Fibroblast of lung (primary cell): Measurements from ENCODE around the gene FOS.

Source experiments
- EZH2 ChIP-seq: IDR thresholded peaks from 2 replicates; pipeline ENCODE4 v1.5.1; 2012; ENCODE audit warnings: low read length, control low read depth, mild to moderate bottlenecking; ENCODE audit errors: missing control alignments
- TF ChIP-seq, protein P1 (sequence below), 2 donors: IDR thresholded peaks in 1 of 2; conservative IDR thresholded peaks in 1 of 2; 1 replicate in 1 of 2; 2 replicates in 1 of 2; pipeline ENCODE4 v1.5.1; 2011 to 2012; ENCODE audit warnings: low read length in 2 of 2, control low read depth in 1 of 2, inconsistent platforms in 1 of 2, low read depth in 1 of 2, mild to moderate bottlenecking in 1 of 2

DNA sequence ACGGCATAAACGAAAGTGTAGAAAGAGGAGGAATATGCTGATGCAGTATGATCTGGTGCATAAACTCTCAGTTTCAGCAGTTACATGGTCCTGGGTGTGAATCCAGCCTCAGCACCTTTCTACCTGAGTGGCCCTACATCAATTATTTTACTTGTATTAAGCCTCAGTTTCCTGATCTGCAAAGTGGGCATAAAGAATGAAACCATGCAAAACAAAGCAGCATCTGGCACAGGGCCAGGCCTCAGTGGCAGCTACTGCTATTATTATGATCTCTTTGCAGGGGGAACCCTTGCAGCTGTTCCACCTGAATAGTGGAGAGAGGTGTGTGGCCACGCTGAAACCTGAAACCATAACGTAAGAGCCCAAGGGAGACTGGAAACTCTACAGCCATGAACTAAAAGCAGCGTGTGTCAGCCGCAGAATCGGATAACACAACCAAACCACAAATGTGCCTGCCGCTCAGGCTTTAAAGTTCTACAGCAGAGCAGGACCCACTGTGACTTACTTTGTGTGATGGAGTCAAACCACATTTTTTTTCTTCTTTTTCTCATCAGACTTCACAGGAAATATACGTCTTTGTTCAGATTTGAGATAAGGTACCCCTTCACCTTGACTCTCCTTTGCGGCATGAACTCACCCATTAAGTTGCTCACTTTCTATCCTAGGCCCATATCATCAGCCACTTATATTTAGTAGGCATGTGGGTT, 29.2 kb upstream of the FOS start:
- no peak for TF ChIP-seq EZH2
- TF ChIP-seq, protein P1, sequence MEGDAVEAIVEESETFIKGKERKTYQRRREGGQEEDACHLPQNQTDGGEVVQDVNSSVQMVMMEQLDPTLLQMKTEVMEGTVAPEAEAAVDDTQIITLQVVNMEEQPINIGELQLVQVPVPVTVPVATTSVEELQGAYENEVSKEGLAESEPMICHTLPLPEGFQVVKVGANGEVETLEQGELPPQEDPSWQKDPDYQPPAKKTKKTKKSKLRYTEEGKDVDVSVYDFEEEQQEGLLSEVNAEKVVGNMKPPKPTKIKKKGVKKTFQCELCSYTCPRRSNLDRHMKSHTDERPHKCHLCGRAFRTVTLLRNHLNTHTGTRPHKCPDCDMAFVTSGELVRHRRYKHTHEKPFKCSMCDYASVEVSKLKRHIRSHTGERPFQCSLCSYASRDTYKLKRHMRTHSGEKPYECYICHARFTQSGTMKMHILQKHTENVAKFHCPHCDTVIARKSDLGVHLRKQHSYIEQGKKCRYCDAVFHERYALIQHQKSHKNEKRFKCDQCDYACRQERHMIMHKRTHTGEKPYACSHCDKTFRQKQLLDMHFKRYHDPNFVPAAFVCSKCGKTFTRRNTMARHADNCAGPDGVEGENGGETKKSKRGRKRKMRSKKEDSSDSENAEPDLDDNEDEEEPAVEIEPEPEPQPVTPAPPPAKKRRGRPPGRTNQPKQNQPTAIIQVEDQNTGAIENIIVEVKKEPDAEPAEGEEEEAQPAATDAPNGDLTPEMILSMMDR (conservative IDR thresholded peaks at IDR 0.05 in 1 of 2, IDR thresholded peaks at IDR 0.05 in 1 of 2; ENCODE audit: low read depth in 1 of 2, low read length in 2 of 2), result no peak
